ENCODE results near the gene SKIC2.

The SKIC2 gene

GRCh38 chr6:31945507-31946369, 13.2 kb upstream of the SKIC2 start, which contains the start of gene CFB:
Gene CFB, plus strand, starts transcription at chr6:31946095. Its CDS starts 127 bp downstream, at chr6:31946222.
- no peak within 1 kb of the TSS for H3K4me3 ChIP-seq (ENCODE audit: low read depth, low read length)

- H3K4me3 ChIP-seq (ENCODE audit: low read depth, low read length): no peak overlapping the region
These were observed 12.5 kb upstream of the SKIC2 start for GRCh38 chr6:31946370-31946885.

GRCh38 chr6:31947070-31947675, 11.8 kb upstream of the SKIC2 start:
- no peak overlapping the region for H3K4me3 ChIP-seq (ENCODE audit: low read depth, low read length)

- no peak overlapping the region for H3K4me3 ChIP-seq (ENCODE audit: low read depth, low read length)
These were observed 11.1 kb upstream of the SKIC2 start for GRCh38 chr6:31947864-31948263.

- no peak overlapping the region for H3K4me3 ChIP-seq (ENCODE audit: low read depth, low read length)
These were observed 10.7 kb upstream of the SKIC2 start for GRCh38 chr6:31948306-31948705.

GRCh38 chr6:31948753-31949413, 10.1 kb upstream of the SKIC2 start:
- no peak overlapping the region for H3K4me3 ChIP-seq (ENCODE audit: low read depth, low read length)

GRCh38 chr6:31949926-31950548, 8.9 kb upstream of the SKIC2 start:
- no peak overlapping the region for H3K4me3 ChIP-seq (ENCODE audit: low read depth, low read length)

GRCh38 chr6:31952140-31952805, 6.7 kb upstream of the SKIC2 start:
- no peak overlapping the region for H3K4me3 ChIP-seq (ENCODE audit: low read depth, low read length)

- H3K4me3 ChIP-seq (ENCODE audit: low read depth, low read length): no peak overlapping the region
These were observed 6.1 kb upstream of the SKIC2 start for GRCh38 chr6:31952890-31953289.

- no peak overlapping the region for H3K4me3 ChIP-seq (ENCODE audit: low read depth, low read length)
These were observed 4.5 kb upstream of the SKIC2 start for GRCh38 chr6:31954511-31954910.

- H3K4me3 ChIP-seq (ENCODE audit: low read depth, low read length): no peak overlapping the region
These were observed 2.2 kb upstream of the SKIC2 start for GRCh38 chr6:31956796-31957195.

- peak overlapping the region; percentile 82 for H3K4me3 ChIP-seq (ENCODE audit: low read depth, low read length)
These were observed 599 bp upstream of the SKIC2 start for GRCh38 chr6:31958412-31958740.

GRCh38 chr6:31961616-31962015, 2.6 kb downstream of the SKIC2 start:
- no peak overlapping the region for H3K4me3 ChIP-seq (ENCODE audit: low read depth, low read length)

GRCh38 chr6:31963921-31964320, 4.9 kb downstream of the SKIC2 start:
- H3K4me3 ChIP-seq (ENCODE audit: low read depth, low read length): no peak overlapping the region

GRCh38 chr6:31965700-31966099, 6.7 kb downstream of the SKIC2 start:
- no peak overlapping the region for H3K4me3 ChIP-seq (ENCODE audit: low read depth, low read length)

GRCh38 chr6:31966506-31966905, 7.5 kb downstream of the SKIC2 start:
- H3K4me3 ChIP-seq (ENCODE audit: low read depth, low read length): no peak overlapping the region

GRCh38 chr6:31966997-31967925, 8.3 kb downstream of the SKIC2 start:
- no peak overlapping the region for H3K4me3 ChIP-seq (ENCODE audit: low read depth, low read length)

GRCh38 chr6:31967926-31968320, 8.9 kb downstream of the SKIC2 start:
- no peak overlapping the region for H3K4me3 ChIP-seq (ENCODE audit: low read depth, low read length)

- H3K4me3 ChIP-seq (ENCODE audit: low read depth, low read length): no peak overlapping the region
These were observed 9.4 kb downstream of the SKIC2 start for GRCh38 chr6:31968326-31968725.
